Left forelimb (tissue), 1 donor: ENCODE data around the gene OPN4.

Experiments used
- DNase-seq: peaks from one replicate; pipeline ENCODE4 v3.0.0-alpha.2; 2018; ENCODE audit warnings: low spot score

The OPN4 gene

DNA sequence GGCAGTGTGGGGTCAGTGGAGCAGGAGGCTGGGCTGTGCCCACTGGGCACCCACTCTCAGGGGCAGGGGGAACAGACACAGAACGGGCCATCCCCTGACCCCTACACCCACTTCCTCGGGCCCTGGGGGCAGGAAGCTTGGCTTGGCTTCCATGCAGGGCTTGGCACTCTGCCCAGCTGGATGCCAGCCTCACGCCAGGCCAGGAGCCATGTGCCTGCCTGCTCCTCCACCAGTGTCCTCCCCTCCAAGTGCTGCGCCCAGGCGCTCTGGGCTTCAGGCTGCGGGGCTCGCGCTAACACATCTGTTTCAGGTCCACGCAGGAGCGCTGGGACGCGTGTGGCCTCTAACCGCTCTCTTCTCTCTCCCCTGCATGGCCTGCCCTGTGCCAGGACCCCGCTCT, 26.7 kb downstream of the OPN4 start:
- DNase-seq = no peak

- DNase-seq = no peak
Measured at GRCh38 chr10:86681722-86682386, 27.5 kb downstream of the OPN4 start.

- no peak for DNase-seq
Measured at GRCh38 chr10:86682675-86683074, 28.3 kb downstream of the OPN4 start.

- no peak for DNase-seq
Measured at GRCh38 chr10:86684331-86685097, 30.2 kb downstream of the OPN4 start.

- DNase-seq = no peak
Measured at GRCh38 chr10:86685416-86685815, 31.1 kb downstream of the OPN4 start.

DNA sequence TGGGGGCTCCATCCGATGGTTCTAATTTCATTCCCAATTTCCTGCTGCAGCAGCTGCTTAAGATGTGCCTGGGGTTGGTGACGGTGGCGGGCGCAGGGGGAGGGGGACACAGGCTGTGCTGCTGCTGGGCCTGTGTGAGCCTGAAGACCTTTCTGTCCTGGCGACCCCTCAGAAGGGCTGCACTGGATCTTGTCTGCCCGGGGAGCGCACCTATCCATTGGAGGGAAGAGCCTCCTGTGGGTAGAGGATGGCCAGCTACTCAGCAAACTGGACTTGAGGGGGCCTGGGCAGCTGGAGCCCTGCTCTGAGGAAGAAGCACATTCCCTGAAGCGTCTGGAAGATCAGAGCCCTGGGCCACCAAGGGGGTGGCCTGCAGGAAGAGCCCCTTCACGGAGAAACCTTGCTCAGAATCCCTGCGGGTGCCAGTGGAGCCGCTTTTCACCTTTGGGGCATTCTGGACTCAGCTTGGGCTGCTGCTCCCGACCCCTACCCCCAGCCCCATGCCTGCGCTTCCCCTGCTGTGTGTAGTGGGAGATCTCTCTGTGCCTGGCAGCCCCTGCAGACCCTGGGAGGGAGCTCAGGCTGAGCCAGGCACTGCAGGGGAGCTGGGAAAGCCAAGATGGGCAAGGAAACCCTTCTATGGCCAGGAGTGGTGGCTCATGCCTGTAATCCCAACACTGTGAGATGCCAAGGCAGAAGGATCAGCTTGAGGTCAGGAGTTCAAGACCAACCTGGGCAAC, 31.7 kb downstream of the OPN4 start:
- no peak for DNase-seq

- DNase-seq = no peak
Measured at GRCh38 chr10:86686972-86687371, 32.6 kb downstream of the OPN4 start.

- DNase-seq = no peak
Measured at GRCh38 chr10:86687750-86688149, 33.4 kb downstream of the OPN4 start.

DNA sequence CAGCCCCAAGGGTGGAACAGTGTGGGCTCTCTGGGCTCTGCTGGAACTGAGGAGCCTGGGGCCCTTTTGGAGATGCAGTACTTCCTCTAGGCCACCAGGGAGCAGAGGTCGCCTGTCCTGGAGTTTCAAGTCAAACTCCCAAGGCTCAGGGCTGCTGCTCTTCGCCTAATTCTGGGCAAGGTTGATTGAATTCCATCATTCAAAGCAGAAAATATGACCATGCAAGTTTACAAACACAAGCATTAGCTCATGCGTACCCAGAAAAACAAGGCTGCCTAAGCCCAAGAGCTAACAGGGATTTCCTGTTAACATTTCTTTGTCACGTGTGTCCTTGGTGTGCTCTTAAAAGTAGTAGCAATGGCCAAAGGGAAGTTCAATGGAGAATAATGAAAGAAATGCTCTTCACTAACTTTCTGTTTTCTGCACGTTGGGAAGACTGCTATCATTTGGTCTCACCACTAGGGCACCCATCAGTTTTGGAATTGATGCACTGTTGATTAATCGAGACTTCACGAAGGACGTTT, 34.1 kb downstream of the OPN4 start:
- no peak for DNase-seq

DNA sequence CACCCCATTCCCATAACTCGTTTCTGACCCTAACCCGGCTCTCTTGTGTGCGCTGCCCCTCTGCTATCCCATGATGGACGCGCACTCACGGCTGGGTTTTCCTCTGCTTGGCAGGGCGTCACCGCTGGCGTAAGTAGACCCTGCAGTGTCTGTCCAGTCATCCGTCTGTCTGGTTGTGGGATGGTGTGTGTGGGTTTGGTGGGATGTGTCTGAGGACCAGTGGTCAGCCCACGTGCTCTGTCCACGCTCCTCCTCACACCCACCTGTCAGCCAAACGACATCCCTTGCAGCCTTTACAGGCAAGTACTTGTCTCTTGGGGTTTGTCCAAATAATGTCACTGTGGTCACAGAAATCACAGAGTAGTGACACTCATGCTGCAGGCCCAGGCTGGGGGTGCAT, 34.8 kb downstream of the OPN4 start:
- no peak for DNase-seq

DNA sequence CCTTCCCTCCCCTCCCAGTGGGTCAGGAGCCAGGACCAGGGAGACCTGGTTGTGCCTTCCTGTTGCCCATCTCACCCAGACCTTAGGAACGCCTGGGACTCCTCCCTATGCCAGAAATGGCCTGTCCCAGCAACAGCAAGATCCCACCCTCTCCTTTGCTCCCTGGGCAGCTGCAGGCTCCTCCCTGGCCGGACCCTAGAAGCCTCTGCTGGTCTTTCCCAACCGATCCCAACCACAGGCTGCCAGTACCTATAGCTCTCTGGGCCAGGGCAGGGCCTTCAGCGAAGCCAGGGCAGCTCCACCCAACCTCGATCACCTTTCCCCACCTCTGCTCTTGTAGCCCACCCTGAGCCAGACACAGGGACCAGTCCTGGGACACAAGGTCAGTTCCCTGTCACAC, 35.9 kb downstream of the OPN4 start:
- no peak for DNase-seq

DNA sequence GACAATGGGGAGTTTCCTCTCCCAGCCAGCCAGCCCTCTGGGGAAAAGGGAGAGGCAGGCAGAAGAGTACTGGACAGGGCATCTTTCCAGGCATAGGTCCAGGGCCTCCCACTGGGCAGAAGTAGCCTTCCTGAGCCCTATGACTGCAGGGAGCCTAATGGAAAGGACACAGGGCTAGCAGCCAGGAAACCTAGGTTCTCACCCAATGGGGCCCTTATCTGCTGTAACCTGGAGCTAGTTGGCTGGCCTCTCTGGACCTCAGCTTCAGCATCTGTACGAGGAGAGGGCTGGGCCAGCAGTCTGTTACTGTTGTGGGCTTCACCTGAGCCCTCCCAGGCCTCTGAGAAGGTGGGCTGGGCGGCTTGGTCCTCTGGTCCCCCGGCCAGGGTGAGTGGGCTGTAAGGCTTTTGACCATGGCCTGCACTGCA, 36.3 kb downstream of the OPN4 start:
- DNase-seq = no peak

DNA sequence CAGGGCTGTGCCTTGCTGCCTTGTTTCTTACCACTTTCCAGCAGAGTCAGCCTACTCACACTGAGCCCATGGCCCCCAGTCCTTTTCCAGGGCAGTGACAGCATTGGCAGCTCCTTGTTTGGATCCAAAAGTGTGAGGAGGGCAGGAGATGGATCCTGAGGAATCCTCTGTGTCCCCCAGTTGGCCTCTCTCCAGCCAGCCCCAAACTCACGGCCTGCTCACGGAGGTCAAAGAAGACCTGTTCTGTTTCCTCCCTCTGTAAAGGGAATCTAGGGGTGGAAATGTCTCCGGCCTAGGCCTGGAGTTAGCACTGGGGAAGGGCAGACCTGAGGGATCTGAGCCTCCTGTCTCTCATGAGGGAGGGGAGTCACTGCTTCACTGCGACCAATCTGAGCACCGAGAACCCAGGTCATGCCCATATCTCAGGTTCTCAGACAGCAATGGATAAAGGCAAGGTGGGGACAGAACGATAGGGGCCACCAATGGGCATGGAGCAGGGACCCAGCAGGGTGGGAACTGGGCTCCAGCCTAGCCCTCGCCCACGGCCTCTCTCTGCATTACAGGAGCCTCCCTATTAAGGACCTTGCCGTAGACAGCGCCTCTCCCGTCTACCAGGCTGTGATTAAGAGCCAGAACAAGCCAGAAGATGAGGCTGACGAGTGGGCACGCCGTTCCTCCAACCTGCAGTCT, 37.1 kb downstream of the OPN4 start:
- DNase-seq = no peak

DNA sequence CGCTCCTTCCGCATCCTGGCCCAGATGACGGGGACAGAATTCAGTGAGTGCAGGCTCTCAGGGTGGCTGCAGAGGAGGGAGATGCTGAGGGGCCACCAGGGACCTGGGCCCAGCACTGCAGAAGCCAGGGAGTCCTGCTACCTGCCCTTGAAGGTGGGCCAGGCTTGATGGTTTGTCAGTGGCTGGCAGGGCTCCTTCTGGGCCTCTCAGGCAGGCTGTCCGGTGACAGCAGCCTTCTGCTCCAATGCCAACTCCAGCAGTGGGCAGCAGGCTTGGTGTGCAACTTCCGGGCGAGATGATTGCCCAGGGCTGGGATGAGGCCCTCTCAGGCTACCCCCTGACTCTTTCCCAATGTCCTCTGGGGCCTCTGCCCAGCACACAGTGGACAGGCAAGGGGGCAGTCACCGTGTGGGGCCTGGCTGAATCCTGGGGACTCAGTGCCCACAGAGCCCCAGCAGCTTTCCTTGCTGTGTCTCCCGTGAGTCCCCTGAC, 37.7 kb downstream of the OPN4 start:
- DNase-seq = no peak

GRCh38 chr10:86692664-86693063, 38.3 kb downstream of the OPN4 start:
- no peak for DNase-seq

DNA sequence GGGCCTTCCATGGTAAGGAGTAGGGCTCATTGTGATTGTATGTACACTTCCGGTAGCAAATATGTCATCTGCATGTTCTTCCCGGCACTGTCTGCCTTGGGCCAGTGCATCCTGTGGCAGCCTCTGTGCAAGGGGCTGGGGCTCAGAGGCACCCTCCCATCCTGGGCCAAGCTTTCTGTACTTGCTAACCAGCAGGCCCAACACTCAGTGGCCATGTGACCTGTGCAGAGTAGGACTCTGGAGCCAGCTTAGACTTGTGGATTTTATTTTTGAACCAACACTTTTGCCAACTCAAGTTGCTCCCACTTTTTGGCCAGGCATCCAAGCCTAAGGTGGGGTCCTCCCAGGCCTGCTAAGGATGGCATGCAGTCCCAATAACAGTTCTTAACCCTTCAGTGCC, 38.9 kb downstream of the OPN4 start:
- DNase-seq = no peak

GRCh38 chr10:86693721-86694369, 39.5 kb downstream of the OPN4 start:
- no peak for DNase-seq

DNA sequence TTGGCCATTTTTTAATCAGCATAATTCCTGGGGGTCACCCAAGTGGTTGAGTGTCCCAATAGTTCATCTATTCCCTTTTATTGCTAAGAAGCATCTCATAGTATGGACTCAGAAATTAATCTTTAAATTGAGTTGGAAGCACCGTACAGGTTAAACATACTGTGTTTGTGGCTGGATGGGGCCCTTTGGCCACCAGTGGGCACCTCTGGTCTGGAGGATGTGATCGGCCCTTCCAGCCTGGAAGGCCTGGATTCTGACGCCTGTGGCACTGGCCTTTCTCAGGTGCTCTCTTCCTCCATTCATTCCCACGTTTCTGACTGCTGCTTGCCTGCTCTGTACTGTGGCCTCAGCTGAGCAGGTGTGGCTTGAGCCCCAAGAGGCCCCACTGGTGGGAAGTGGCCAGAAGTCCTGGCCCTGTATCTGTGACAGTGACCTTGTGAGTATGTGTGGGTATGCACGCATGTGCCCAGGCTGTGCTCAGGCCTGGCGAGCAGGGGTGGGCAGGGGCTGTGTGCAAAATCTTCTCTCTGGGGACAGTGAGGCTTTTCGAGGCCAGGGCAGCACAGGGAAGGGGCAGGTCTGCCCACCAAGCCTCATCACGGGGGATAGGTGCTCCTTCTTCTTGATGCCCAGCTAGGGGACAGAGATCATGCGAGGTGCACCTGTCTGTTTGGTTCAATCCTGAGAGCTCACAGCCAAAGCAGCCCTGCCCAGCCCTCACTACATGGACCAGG, 44.0 kb downstream of the OPN4 start:
- DNase-seq = no peak

DNA sequence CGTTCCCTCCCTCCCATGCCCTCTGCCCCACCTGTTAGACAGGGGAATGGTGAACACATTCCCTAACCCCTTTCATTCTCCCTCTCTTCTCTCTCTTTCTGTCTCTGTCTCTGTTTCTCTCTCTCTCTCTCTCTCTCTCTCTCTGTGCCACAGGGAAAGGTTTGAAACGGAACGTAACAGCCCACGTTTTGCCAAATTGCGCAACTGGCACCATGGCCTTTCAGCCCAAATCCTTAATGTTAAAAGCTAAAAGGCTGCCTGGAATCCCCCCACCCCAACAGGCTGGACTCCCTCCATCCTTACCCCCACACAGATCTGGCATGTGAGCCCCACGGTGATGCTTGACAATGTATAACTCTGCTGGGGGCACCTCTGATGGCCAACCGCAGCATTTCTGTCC, 44.8 kb downstream of the OPN4 start:
- DNase-seq = no peak

GRCh38 chr10:86699541-86699940, 45.2 kb downstream of the OPN4 start:
- DNase-seq = no peak
